ENCODE data around the gene LTBP1.

Gene LTBP1

GRCh38 chr2:33023728-33024500, 77.2 kb downstream of the LTBP1 start:
- Mint-ChIP-seq H3K9me3 (no peaks in the 10 kb centered on the region), H3K27ac (ENCODE audit: low read depth) (no peak overlapping the region), H3K4me3 (no peak overlapping the region), H3K4me1 (no peaks in the 10 kb centered on the region), H3K36me3 (ENCODE audit: insufficient read depth) (peaks cover 2% of the 10 kb centered on the region), H3K27me3 (peaks cover 52% of the 10 kb centered on the region)
- ATAC-seq (replicated peaks; ENCODE audit: extremely low read depth, poor library complexity, severe bottlenecking) (no peak), DNase-seq (ENCODE audit: low spot score in 2 of 2) (no peak)

- peaks cover 52% of the 10 kb centered on the region for H3K27me3 Mint-ChIP-seq
- H3K27ac Mint-ChIP-seq (ENCODE audit: low read depth), result no peak overlapping the region
- DNase-seq (ENCODE audit: low spot score in 2 of 2) (no peak), ATAC-seq (replicated peaks; ENCODE audit: extremely low read depth, poor library complexity, severe bottlenecking) (no peak)
- H3K4me3 Mint-ChIP-seq, result no peak overlapping the region
- peaks cover 2% of the 10 kb centered on the region for H3K36me3 Mint-ChIP-seq (ENCODE audit: insufficient read depth)
- H3K9me3 Mint-ChIP-seq, result no peaks in the 10 kb centered on the region
- no peaks in the 10 kb centered on the region for H3K4me1 Mint-ChIP-seq
These were observed 78.0 kb downstream of the LTBP1 start for GRCh38 chr2:33024758-33025157.

GRCh38 chr2:33029459-33029858, 82.7 kb downstream of the LTBP1 start:
- Mint-ChIP-seq H3K27ac (ENCODE audit: low read depth) (no peak overlapping the region), H3K27me3 (peaks cover 32% of the 10 kb centered on the region), H3K4me3 (no peak overlapping the region), H3K9me3 (no peaks in the 10 kb centered on the region), H3K36me3 (ENCODE audit: insufficient read depth) (no peaks in the 10 kb centered on the region), H3K4me1 (no peaks in the 10 kb centered on the region)
- DNase-seq (ENCODE audit: low spot score in 2 of 2), result no peak
- ATAC-seq (replicated peaks; ENCODE audit: extremely low read depth, poor library complexity, severe bottlenecking), result no peak

GRCh38 chr2:33029926-33030325, 83.2 kb downstream of the LTBP1 start:
- no peak for ATAC-seq (replicated peaks; ENCODE audit: extremely low read depth, poor library complexity, severe bottlenecking)

GRCh38 chr2:33030326-33030725, 83.6 kb downstream of the LTBP1 start:
- Mint-ChIP-seq H3K4me3 (no peak overlapping the region), H3K36me3 (ENCODE audit: insufficient read depth) (no peaks in the 10 kb centered on the region), H3K9me3 (no peaks in the 10 kb centered on the region), H3K27ac (ENCODE audit: low read depth) (no peak overlapping the region), H3K4me1 (no peaks in the 10 kb centered on the region), H3K27me3 (peaks cover 24% of the 10 kb centered on the region)
- ATAC-seq (replicated peaks; ENCODE audit: extremely low read depth, poor library complexity, severe bottlenecking) (no peak), DNase-seq (ENCODE audit: low spot score in 2 of 2) (no peak)

More at GRCh38 chr2:33029926-33030325, 83.2 kb downstream of the LTBP1 start:
- Mint-ChIP-seq H3K27me3 (peaks cover 27% of the 10 kb centered on the region), H3K4me1 (no peaks in the 10 kb centered on the region), H3K9me3 (no peaks in the 10 kb centered on the region), H3K36me3 (ENCODE audit: insufficient read depth) (no peaks in the 10 kb centered on the region), H3K4me3 (no peak overlapping the region), H3K27ac (ENCODE audit: low read depth) (no peak overlapping the region)
- DNase-seq (ENCODE audit: low spot score in 2 of 2), result no peak

- ATAC-seq (replicated peaks; ENCODE audit: extremely low read depth, poor library complexity, severe bottlenecking), result no peak
- Mint-ChIP-seq H3K27me3 (peaks cover 24% of the 10 kb centered on the region), H3K4me1 (no peaks in the 10 kb centered on the region), H3K4me3 (no peak overlapping the region), H3K9me3 (no peaks in the 10 kb centered on the region), H3K36me3 (ENCODE audit: insufficient read depth) (no peaks in the 10 kb centered on the region), H3K27ac (ENCODE audit: low read depth) (no peak overlapping the region)
- no peak for DNase-seq (ENCODE audit: low spot score in 2 of 2)
These were observed 85.5 kb downstream of the LTBP1 start for GRCh38 chr2:33032245-33032644.

GRCh38 chr2:33033606-33034081, 86.9 kb downstream of the LTBP1 start:
- H3K9me3 Mint-ChIP-seq, result no peaks in the 10 kb centered on the region
- no peaks in the 10 kb centered on the region for H3K36me3 Mint-ChIP-seq (ENCODE audit: insufficient read depth)
- no peak overlapping the region for H3K27ac Mint-ChIP-seq (ENCODE audit: low read depth)
- H3K27me3 Mint-ChIP-seq, result peaks cover 24% of the 10 kb centered on the region
- no peak overlapping the region for H3K4me3 Mint-ChIP-seq
- DNase-seq (ENCODE audit: low spot score in 2 of 2), result no peak
- ATAC-seq (replicated peaks; ENCODE audit: extremely low read depth, poor library complexity, severe bottlenecking), result no peak
- no peaks in the 10 kb centered on the region for H3K4me1 Mint-ChIP-seq

- Mint-ChIP-seq H3K27ac (ENCODE audit: low read depth) (no peak overlapping the region), H3K36me3 (ENCODE audit: insufficient read depth) (no peaks in the 10 kb centered on the region), H3K9me3 (no peaks in the 10 kb centered on the region), H3K4me1 (no peaks in the 10 kb centered on the region), H3K27me3 (peaks cover 35% of the 10 kb centered on the region), H3K4me3 (no peak overlapping the region)
- ATAC-seq (replicated peaks; ENCODE audit: extremely low read depth, poor library complexity, severe bottlenecking) (no peak), DNase-seq (ENCODE audit: low spot score in 2 of 2) (no peak)
These were observed 88.0 kb downstream of the LTBP1 start for GRCh38 chr2:33034784-33035183.

GRCh38 chr2:33038230-33038629, 91.5 kb downstream of the LTBP1 start:
- no peak for DNase-seq (ENCODE audit: low spot score in 2 of 2)
- no peaks in the 10 kb centered on the region for H3K36me3 Mint-ChIP-seq (ENCODE audit: insufficient read depth)
- H3K27me3 Mint-ChIP-seq, result peaks cover 21% of the 10 kb centered on the region
- ATAC-seq (replicated peaks; ENCODE audit: extremely low read depth, poor library complexity, severe bottlenecking), result no peak
- no peaks in the 10 kb centered on the region for H3K4me1 Mint-ChIP-seq
- no peaks in the 10 kb centered on the region for H3K9me3 Mint-ChIP-seq
- no peak overlapping the region for H3K4me3 Mint-ChIP-seq
- H3K27ac Mint-ChIP-seq (ENCODE audit: low read depth), result no peak overlapping the region

- no peak for ATAC-seq (replicated peaks; ENCODE audit: extremely low read depth, poor library complexity, severe bottlenecking)
- Mint-ChIP-seq H3K9me3 (no peaks in the 10 kb centered on the region), H3K4me1 (no peaks in the 10 kb centered on the region)
These were observed 92.0 kb downstream of the LTBP1 start for GRCh38 chr2:33038799-33039198.

GRCh38 chr2:33040541-33040940, 93.8 kb downstream of the LTBP1 start:
- no peak for DNase-seq (ENCODE audit: low spot score in 2 of 2)
- Mint-ChIP-seq H3K27ac (ENCODE audit: low read depth) (no peak overlapping the region), H3K36me3 (ENCODE audit: insufficient read depth) (no peaks in the 10 kb centered on the region), H3K27me3 (peaks cover 15% of the 10 kb centered on the region), H3K4me3 (no peak overlapping the region), H3K9me3 (no peaks in the 10 kb centered on the region), H3K4me1 (no peaks in the 10 kb centered on the region)
- no peak for ATAC-seq (replicated peaks; ENCODE audit: extremely low read depth, poor library complexity, severe bottlenecking)

More at GRCh38 chr2:33038799-33039198, 92.0 kb downstream of the LTBP1 start:
- H3K27ac Mint-ChIP-seq (ENCODE audit: low read depth), result no peak overlapping the region
- DNase-seq (ENCODE audit: low spot score in 2 of 2), result no peak
- H3K4me3 Mint-ChIP-seq, result no peak overlapping the region
- no peaks in the 10 kb centered on the region for H3K36me3 Mint-ChIP-seq (ENCODE audit: insufficient read depth)
- H3K27me3 Mint-ChIP-seq, result peaks cover 15% of the 10 kb centered on the region

- H3K9me3 Mint-ChIP-seq, result no peaks in the 10 kb centered on the region
- H3K27me3 Mint-ChIP-seq, result peaks cover 30% of the 10 kb centered on the region
- no peaks in the 10 kb centered on the region for H3K4me1 Mint-ChIP-seq
- peaks cover 2% of the 10 kb centered on the region for H3K36me3 Mint-ChIP-seq (ENCODE audit: insufficient read depth)
- no peak for ATAC-seq (replicated peaks; ENCODE audit: extremely low read depth, poor library complexity, severe bottlenecking)
- H3K27ac Mint-ChIP-seq (ENCODE audit: low read depth), result no peak overlapping the region
- H3K4me3 Mint-ChIP-seq, result no peak overlapping the region
- DNase-seq (ENCODE audit: low spot score in 2 of 2), result no peak
These were observed 95.5 kb downstream of the LTBP1 start for GRCh38 chr2:33042265-33042664.

GRCh38 chr2:33042819-33043218, 96.1 kb downstream of the LTBP1 start:
- H3K27ac Mint-ChIP-seq (ENCODE audit: low read depth), result no peak overlapping the region
- no peak for ATAC-seq (replicated peaks; ENCODE audit: extremely low read depth, poor library complexity, severe bottlenecking)
- no peaks in the 10 kb centered on the region for H3K9me3 Mint-ChIP-seq
- H3K36me3 Mint-ChIP-seq (ENCODE audit: insufficient read depth), result peaks cover 2% of the 10 kb centered on the region
- H3K4me1 Mint-ChIP-seq, result no peaks in the 10 kb centered on the region
- H3K27me3 Mint-ChIP-seq, result peaks cover 35% of the 10 kb centered on the region
- no peak overlapping the region for H3K4me3 Mint-ChIP-seq
- no peak for DNase-seq (ENCODE audit: low spot score in 2 of 2)

All from central memory CD8-positive, alpha-beta T cell (primary cell).